Measurements from ENCODE around the gene SPATA17.

- no peak for TF ChIP-seq POLR2A (IDR thresholded peaks at IDR 0.05)
- TF ChIP-seq, protein P1, sequence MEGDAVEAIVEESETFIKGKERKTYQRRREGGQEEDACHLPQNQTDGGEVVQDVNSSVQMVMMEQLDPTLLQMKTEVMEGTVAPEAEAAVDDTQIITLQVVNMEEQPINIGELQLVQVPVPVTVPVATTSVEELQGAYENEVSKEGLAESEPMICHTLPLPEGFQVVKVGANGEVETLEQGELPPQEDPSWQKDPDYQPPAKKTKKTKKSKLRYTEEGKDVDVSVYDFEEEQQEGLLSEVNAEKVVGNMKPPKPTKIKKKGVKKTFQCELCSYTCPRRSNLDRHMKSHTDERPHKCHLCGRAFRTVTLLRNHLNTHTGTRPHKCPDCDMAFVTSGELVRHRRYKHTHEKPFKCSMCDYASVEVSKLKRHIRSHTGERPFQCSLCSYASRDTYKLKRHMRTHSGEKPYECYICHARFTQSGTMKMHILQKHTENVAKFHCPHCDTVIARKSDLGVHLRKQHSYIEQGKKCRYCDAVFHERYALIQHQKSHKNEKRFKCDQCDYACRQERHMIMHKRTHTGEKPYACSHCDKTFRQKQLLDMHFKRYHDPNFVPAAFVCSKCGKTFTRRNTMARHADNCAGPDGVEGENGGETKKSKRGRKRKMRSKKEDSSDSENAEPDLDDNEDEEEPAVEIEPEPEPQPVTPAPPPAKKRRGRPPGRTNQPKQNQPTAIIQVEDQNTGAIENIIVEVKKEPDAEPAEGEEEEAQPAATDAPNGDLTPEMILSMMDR (IDR thresholded peaks at IDR 0.05): no peak
Observed at GRCh38 chr1:217881131-217881543, 250.0 kb downstream of the SPATA17 start.

All from right lobe of liver (tissue), 4 donors.